K562 (cell line): ENCODE results near the gene CCDC87. TPM values are rescaled to one million over a fixed set of nuclear protein-coding genes. Genes with fewer than 3 reads are reported as not detected.

ENCODE experiments used
- HDAC2 ChIP-seq: fragments of 450-650 bp; IDR thresholded peaks from 2 replicates; pipeline ENCODE4 v1.6.1; 2016; ENCODE audit warnings: mild to moderate bottlenecking
- HDGF ChIP-seq: fragments of 450-650 bp; IDR thresholded peaks from 2 replicates; pipeline ENCODE4 v1.6.1; 2016
- KDM5B ChIP-seq: fragments of 200-600 bp; sonication (generic); IDR thresholded peaks from 2 replicates; pipeline ENCODE4 v1.6.1; 2012; ENCODE audit warnings: low read depth, mild to moderate bottlenecking, moderate library complexity, low read length, control low read depth, inconsistent platforms; ENCODE audit not compliant: insufficient replicate concordance
- MEF2D ChIP-seq: conservative IDR thresholded peaks from 2 replicates; pipeline ENCODE4 v1.6.1; 2016; ENCODE audit warnings: low read depth, missing genetic modification characterization, missing compliant biosample characterization
- POU5F1 ChIP-seq: fragments of 150-350 bp; IDR thresholded peaks from 2 replicates; pipeline ENCODE4 v1.6.1; 2014; ENCODE audit warnings: borderline replicate concordance, low read length, low read depth, mild to moderate bottlenecking; ENCODE audit not compliant: partially characterized antibody
- SUPT5H ChIP-seq: fragments of 450-650 bp; IDR thresholded peaks from 2 replicates; pipeline ENCODE4 v1.6.1; 2016
- TCF7 ChIP-seq: sonication (generic); IDR thresholded peaks from 2 replicates; pipeline ENCODE4 v1.6.1; 2016; ENCODE audit warnings: antibody characterized with exemption, borderline replicate concordance
- ZNF589 ChIP-seq: fragments of 200-800 bp; sonication (Bioruptor generic); IDR thresholded peaks from 2 replicates; pipeline ENCODE4 v1.6.1; 2016; ENCODE audit warnings: low read depth, missing genetic modification characterization, missing compliant biosample characterization
- polyA plus RNA-seq, 8 experiments: library from polyadenylated mRNA; depleted of rRNA in 4 of 8; stranded (reverse) in 5 of 8; unstranded in 3 of 8; fragments of >200 nt; fragmentation: Nextera tagmentation in 2 of 8; fragmentation: Illumina TruSeq in 1 of 8; extraction: Ambion mirVana in 2 of 8; extraction: Trizol in 1 of 8; gene quantifications; 2 replicates each; pipeline versions ENCODE4 v1.2.1 to v1.2.3, GENCODE V29; 2011 to 2014; ENCODE audit warnings: inconsistent platforms in 1 of 8, missing spikeins in 1 of 8
- total RNA-seq, 7 experiments: library from RNA; depleted of rRNA in 6 of 7; stranded (reverse); fragments of >200 nt in 6 of 7; fragmentation: Illumina TruSeq in 2 of 7; extraction: Trizol in 2 of 7; gene quantifications; 2 replicates each; pipeline versions ENCODE4 v1.2.1 to v1.2.3, GENCODE V29; 2011 to 2021; ENCODE audit warnings: low replicate concordance in 1 of 7
- TF ChIP-seq, protein P1 (sequence below): sonication (generic); formaldehyde crosslinking; IDR thresholded peaks from 2 replicates; pipeline ENCODE4 v1.8.1; 2023; ENCODE audit warnings: mild to moderate bottlenecking, missing genetic modification reagents
- TF ChIP-seq, protein P2 (sequence below): fragments of 450-650 bp; IDR thresholded peaks from 2 replicates; pipeline ENCODE4 v1.6.1; 2016
- TF ChIP-seq, protein P3 (sequence below): fragments of 250-450 bp; sonication (Bioruptor Pico); IDR thresholded peaks from 2 replicates; pipeline ENCODE4 v1.4.0; 2020

Gene CCDC87
- total and polyA plus RNA-seq, 9 of the 15 experiments (the other 6 are each of a cell fraction or from before 2014, with no cell fraction given), result 0.03 to 0.44 (median 0.15) TPM; not detected in 1

DNA sequence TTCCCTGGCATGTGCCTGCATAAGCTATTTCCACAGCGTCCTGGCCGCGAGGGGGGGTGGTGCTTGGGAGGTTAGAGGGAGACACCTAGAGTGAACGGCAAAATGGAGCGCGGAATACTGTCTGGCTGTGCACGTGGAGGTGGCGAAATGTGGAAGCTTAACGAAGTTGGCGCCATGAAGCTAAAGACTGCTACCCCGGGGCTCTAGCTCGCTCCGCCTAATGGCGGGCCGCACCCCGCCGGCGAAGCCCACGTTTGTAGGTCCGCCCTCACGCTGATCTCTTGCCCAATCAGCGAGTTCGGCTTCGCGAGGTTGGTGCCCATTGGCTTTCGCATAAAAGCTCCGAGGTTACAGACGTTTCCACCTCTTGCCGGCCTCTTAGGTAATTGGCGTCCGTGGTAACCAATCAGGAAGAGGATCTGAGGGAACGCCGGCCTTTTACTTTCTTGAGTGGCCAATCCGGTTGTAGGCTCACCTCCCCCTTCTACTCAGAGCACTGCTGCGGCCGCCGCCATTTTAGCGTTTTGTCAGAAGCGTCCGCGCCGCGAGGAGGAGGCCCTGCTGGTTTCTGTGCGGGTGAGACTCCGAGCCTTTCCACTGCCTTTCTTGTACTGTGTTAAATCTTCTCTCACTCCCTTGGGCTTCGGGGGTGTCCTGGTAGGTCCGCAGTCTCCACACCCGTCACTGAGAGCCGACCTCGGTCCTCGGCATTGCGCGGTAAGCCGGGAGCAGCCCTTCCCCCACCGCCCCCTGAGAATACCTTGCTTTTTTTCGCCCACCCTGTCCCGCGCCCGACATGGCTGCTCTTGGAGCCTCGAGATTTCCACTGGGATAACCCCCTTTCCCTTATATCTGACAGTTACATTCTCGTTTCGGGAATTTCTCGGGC is 45.6 kb upstream of the CCDC87 start, which contains the start of gene RBM4 (continued):
- TF ChIP-seq, protein P1, sequence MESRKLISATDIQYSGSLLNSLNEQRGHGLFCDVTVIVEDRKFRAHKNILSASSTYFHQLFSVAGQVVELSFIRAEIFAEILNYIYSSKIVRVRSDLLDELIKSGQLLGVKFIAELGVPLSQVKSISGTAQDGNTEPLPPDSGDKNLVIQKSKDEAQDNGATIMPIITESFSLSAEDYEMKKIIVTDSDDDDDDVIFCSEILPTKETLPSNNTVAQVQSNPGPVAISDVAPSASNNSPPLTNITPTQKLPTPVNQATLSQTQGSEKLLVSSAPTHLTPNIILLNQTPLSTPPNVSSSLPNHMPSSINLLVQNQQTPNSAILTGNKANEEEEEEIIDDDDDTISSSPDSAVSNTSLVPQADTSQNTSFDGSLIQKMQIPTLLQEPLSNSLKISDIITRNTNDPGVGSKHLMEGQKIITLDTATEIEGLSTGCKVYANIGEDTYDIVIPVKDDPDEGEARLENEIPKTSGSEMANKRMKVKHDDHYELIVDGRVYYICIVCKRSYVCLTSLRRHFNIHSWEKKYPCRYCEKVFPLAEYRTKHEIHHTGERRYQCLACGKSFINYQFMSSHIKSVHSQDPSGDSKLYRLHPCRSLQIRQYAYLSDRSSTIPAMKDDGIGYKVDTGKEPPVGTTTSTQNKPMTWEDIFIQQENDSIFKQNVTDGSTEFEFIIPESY (CRISPR knock-in tag), result no peak
- TF ChIP-seq, protein P2, sequence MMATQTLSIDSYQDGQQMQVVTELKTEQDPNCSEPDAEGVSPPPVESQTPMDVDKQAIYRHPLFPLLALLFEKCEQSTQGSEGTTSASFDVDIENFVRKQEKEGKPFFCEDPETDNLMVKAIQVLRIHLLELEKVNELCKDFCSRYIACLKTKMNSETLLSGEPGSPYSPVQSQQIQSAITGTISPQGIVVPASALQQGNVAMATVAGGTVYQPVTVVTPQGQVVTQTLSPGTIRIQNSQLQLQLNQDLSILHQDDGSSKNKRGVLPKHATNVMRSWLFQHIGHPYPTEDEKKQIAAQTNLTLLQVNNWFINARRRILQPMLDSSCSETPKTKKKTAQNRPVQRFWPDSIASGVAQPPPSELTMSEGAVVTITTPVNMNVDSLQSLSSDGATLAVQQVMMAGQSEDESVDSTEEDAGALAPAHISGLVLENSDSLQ, result peak; percentile 99
- TF ChIP-seq SUPT5H, result peak; percentile 96
- 0 out of 2 replicates have a peak, but pooled peaks have one; percentile 36 for TF ChIP-seq MEF2D
- peak; percentile 87 for TF ChIP-seq KDM5B
- TF ChIP-seq, protein P3, sequence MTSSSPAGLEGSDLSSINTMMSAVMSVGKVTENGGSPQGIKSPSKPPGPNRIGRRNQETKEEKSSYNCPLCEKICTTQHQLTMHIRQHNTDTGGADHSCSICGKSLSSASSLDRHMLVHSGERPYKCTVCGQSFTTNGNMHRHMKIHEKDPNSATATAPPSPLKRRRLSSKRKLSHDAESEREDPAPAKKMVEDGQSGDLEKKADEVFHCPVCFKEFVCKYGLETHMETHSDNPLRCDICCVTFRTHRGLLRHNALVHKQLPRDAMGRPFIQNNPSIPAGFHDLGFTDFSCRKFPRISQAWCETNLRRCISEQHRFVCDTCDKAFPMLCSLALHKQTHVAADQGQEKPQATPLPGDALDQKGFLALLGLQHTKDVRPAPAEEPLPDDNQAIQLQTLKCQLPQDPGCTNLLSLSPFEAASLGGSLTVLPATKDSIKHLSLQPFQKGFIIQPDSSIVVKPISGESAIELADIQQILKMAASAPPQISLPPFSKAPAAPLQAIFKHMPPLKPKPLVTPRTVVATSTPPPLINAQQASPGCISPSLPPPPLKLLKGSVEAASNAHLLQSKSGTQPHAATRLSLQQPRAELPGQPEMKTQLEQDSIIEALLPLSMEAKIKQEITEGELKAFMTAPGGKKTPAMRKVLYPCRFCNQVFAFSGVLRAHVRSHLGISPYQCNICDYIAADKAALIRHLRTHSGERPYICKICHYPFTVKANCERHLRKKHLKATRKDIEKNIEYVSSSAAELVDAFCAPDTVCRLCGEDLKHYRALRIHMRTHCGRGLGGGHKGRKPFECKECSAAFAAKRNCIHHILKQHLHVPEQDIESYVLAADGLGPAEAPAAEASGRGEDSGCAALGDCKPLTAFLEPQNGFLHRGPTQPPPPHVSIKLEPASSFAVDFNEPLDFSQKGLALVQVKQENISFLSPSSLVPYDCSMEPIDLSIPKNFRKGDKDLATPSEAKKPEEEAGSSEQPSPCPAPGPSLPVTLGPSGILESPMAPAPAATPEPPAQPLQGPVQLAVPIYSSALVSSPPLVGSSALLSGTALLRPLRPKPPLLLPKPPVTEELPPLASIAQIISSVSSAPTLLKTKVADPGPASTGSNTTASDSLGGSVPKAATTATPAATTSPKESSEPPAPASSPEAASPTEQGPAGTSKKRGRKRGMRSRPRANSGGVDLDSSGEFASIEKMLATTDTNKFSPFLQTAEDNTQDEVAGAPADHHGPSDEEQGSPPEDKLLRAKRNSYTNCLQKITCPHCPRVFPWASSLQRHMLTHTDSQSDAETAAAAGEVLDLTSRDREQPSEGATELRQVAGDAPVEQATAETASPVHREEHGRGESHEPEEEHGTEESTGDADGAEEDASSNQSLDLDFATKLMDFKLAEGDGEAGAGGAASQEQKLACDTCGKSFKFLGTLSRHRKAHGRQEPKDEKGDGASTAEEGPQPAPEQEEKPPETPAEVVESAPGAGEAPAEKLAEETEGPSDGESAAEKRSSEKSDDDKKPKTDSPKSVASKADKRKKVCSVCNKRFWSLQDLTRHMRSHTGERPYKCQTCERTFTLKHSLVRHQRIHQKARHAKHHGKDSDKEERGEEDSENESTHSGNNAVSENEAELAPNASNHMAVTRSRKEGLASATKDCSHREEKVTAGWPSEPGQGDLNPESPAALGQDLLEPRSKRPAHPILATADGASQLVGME (CRISPR knock-in tag), result no peak
- no peak for TF ChIP-seq HDGF
- TF ChIP-seq ZNF589 (CRISPR knock-in tag), result peak; percentile 32; the same call in 1 of the 2 replicates
- TF ChIP-seq HDAC2, result peak; percentile 33; the same call in 1 of the 2 replicates
- TF ChIP-seq POU5F1, result no peak
- 0 out of 2 replicates have a peak, but pooled peaks have one; percentile 46 for TF ChIP-seq TCF7
